NAMALWA (cell line): ENCODE results near the gene TARS3.
"Not testable (repeated sequence)": the region's sequence is repeated elsewhere in the genome, so short reads cannot be mapped to it uniquely, and the experiment has no call there.

Experiments
- DNase-seq: peaks from one replicate; pipeline ENCODE4 v3.0.0-alpha.2; 2015; ENCODE audit warnings: low spot score

The TARS3 gene

GRCh38 chr15:101723874-101724674, at the start of gene TARS3:
TARS3 (minus strand) TSS chr15:101724473; CDS start chr15:101724387, 86 bp downstream.
- peak; percentile 91 for DNase-seq

GRCh38 chr15:101773496-101774100, 49.3 kb upstream of the TARS3 start:
- DNase-seq = peak; percentile 47

GRCh38 chr15:101772921-101773320, 48.6 kb upstream of the TARS3 start:
- DNase-seq = no peak

- not testable (repeated sequence) for DNase-seq
These were observed 42.9 kb upstream of the TARS3 start for GRCh38 chr15:101767083-101767640.

- DNase-seq = no peak
These were observed 41.6 kb upstream of the TARS3 start for GRCh38 chr15:101765772-101766456.

- DNase-seq = not testable (repeated sequence)
These were observed 41.0 kb upstream of the TARS3 start for GRCh38 chr15:101765340-101765671.

- not testable (repeated sequence) for DNase-seq
These were observed 40.5 kb upstream of the TARS3 start for GRCh38 chr15:101764669-101765339.

GRCh38 chr15:101746716-101747082, 22.4 kb upstream of the TARS3 start:
- not testable (repeated sequence) for DNase-seq

- DNase-seq = not testable (repeated sequence)
These were observed 10.6 kb upstream of the TARS3 start for GRCh38 chr15:101734837-101735236.

GRCh38 chr15:101733545-101733944, 9.3 kb upstream of the TARS3 start:
- no peak for DNase-seq

- no peak for DNase-seq
These were observed 8.5 kb upstream of the TARS3 start for GRCh38 chr15:101732772-101733171.

GRCh38 chr15:101731746-101732145, 7.5 kb upstream of the TARS3 start:
- DNase-seq = no peak

- DNase-seq = no peak
These were observed 2.9 kb upstream of the TARS3 start for GRCh38 chr15:101727186-101727585.

GRCh38 chr15:101725073-101725472, 800 bp upstream of the TARS3 start:
- DNase-seq = no peak

GRCh38 chr15:101724675-101725005, 367 bp upstream of the TARS3 start:
- DNase-seq = no peak

- peak; percentile 61 for DNase-seq
These were observed 951 bp downstream of the TARS3 start for GRCh38 chr15:101723171-101723873.

GRCh38 chr15:101718896-101719295, 5.4 kb downstream of the TARS3 start:
- DNase-seq = no peak

GRCh38 chr15:101712078-101712477, 12.2 kb downstream of the TARS3 start:
- no peak for DNase-seq

GRCh38 chr15:101710806-101711205, 13.5 kb downstream of the TARS3 start:
- DNase-seq = no peak

- DNase-seq = no peak
These were observed 14.8 kb downstream of the TARS3 start for GRCh38 chr15:101709466-101709865.

- no peak for DNase-seq
These were observed 16.3 kb downstream of the TARS3 start for GRCh38 chr15:101707983-101708382.

GRCh38 chr15:101702077-101702476, 22.2 kb downstream of the TARS3 start:
- no peak for DNase-seq
